Stimulated activated CD8-positive, alpha-beta memory T cell treated with anti-CD3 and anti-CD28 coated beads, Interleukin-2, amount 100 ng/mL, for 1 hour (primary cell): Measurements from ENCODE around the gene CYP2W1.
"Not testable (repeated sequence)": the region's sequence is repeated elsewhere in the genome, so short reads cannot be mapped to it uniquely, and the experiment has no call there.

Experiments
- DNase-seq, 2 donors: peaks; one replicate each; pipeline ENCODE4 v3.0.0-alpha.2; 2020; ENCODE audit warnings: low read depth in 2 of 2

The CYP2W1 gene

DNA sequence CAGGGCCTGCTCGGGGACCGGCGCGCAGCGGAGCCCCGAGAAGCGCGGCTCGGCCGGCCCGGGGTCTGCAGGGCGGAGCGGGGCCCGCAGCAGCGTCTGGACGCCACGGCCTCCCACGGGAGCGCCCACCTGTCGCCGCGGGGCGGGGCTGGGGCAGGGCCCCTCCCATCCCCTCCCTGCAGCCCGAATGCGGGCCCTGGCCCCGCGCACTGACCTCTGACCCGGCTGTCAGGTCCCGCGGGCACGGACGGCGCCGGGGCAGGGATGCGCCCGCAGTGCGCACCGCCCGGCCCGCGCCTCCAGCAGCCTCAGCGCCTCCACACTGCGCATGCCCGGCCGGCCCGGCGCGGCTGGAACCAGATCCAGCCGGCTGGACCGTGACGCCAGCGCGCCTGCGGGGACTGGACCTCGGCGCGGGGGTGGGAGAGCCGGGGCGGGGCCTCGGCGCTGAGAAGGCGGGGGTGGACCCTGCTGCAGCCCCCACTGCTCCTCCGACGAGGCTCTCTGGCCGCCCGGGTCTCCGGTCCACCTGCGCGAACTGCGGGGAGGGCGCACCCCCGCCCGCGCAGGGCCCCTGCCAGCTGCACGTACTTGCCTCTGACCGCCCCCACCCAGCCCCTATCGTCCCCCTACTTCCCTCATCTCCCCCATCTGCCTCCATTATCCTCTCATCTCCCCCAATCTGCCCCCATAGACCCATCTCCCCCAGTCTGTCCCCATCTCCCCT, 45.2 kb downstream of the CYP2W1 start:
- DNase-seq: peak; percentile 48 to 59

DNA sequence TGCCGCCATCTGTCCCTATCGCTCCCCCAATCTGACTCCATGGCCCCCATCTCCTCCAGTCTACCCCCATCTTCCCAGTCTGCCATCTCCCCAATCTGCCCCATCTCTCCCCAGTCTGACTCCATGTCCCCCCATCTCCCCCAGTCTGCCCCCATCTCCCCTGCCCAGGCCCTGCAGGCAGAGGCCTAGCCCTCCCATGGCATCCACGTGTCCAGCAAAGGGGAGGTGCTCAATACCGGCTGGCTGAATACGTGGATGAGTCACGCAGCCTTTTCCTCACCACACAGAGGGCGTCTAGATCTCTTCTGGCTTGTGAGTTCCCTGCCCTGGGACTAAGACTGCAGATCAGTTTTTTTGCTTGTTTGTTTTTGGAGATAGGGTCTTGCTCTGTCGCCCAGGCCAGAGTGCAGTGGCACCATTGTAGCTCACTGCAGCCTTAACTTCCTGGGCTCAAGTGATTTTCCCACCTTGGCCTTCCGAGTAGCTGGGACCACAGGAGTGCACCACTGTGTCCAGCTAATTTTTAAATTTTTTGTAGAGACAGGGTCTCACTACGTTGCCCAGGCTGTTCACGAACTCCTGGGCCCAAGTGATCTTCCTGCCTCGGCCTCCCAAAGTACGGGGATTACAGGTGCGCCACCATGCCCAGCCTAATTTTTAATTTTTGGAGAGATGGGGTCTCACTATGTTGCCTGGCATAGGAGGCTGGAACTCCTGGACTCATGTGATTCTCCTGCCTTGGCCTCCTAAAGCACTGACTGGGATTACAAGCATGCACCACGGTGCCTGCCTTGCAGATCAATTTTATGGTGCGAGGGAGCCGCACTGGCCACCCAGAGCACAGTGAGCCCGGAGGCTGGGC, 46.0 kb downstream of the CYP2W1 start:
- DNase-seq: peak; percentile 24 to 35

DNA sequence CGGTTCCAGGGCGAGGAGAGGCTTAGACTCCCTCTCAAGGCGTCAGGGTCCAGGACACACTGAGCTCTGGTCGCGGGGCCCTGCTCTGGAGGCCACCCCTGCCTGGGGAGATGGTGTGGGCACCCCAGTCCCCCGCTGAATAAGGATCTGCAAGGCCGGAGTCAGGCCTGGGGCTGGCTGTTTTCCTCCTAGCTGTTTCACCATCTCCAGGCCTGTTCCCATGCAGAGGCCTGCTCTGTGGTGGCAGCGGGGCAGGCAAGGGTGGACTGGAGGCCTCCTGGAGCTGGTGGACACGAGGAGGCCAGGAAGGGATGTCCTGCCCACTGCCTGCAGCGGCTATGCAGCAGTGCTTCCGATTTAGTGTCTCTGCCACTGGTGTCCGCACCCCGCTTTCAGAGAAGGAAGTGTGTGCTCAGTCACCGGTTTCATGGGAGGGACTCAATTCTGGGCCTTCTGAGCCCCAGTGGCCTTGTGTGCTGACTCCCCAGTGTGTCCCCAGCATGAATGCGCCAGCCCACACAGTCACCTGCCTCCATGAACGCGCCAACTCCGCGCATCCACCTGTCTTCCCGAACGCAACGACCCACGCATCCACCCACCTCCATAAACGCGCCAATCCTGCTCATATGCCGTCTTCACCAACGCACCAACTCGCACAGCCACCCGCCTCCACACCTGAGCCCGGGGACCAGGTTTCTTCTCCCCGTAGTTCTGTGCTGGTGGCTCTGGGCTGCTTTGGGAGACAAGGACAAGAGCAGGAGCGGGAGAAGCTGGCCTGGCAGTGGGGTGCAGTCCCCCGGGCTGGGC, 46.9 kb downstream of the CYP2W1 start:
- no peak for DNase-seq

DNA sequence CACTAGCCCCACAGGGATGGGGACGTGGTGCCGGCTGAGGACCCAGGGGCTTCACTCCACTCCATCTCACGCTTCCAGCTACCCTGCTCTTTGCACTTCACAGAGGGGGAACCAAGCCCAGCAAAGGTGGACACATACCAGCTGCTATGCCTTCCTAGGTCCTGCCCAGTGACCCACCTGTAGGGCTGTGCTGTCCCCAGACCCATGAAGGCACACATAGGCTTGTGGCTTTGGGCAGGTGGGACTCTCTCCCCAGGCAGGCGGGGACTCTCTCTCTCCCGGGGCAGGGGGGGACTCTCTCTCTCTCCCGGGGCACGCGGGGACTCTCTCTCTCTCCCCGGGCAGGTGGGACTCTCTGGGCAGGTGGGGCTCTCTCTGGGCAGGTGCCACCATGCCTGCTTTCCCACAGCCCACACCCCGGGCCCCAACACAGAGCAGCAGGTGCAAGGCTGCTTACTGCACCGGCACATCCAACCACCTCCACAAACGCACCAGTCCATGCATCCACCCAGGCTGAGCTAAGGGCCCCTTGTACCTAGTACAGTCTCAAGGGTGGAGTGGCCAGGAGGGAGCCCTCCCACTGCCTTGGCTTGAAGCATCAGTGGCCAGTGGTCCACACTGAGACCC, 47.6 kb downstream of the CYP2W1 start:
- no peak for DNase-seq

DNA sequence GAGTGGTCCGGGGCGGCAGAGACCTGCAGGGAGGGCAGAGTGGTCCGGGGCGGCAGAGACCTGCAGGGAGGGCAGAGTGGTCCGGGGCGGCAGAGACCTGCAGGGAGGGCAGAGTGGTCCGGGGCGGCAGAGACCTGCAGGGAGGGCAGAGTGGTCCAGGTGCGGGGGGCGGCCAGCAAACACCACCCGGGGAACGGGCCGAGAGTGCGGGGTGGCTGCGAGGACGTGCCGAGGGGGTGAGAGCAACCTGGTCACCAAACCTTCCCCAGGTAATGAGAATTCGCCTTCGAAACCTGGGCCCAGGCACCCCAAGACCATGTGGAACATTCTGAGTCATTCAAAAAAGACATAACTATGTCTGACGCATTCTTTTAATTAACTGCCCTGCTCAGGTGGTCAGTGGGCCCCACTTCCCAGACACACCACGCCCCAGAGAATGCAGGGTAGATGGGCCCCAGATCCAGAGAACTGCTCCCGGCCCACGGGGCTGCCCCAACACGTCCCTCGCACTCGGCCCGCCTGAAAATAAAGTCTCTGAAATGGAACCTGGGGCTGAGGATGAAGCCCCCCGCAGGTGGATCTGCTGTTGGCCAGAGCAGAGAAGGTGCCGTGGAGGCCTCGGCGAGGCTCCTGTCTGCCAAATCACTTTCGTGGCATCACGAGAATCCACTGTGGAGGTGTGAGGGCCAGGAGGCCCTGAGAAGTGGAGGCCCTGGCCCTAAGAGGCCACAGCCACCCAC, 48.9 kb downstream of the CYP2W1 start:
- no peak for DNase-seq

DNA sequence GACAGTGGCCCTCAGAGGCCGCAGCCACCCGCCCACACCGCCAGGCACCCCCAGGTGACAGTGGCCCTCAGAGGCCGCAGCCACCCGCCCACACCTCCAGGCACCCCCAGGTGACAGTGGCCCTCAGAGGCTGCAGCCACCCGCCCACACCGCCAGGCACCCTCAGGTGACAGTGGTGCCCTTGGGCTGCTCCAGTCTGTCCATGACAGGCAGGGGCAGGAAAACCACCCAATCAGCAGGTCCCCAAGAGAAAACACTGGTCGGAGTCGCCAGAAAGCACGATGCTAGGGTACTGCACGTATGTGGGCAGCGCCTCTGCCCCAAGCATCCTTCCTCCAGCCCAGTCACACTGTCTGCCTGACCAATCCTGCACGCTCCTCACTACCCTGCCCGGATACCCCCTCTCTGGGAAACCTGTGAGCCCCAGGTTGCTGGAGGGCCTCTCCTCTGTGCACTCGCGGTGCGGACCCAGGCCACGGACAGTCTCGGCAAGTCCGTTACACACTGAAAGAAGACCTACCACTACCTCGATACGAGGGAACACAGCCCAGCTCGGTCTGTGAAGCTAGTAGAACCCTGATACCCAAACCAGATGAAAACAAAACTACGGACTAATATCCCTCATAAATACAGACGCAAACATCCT, 49.7 kb downstream of the CYP2W1 start:
- no peak for DNase-seq

DNA sequence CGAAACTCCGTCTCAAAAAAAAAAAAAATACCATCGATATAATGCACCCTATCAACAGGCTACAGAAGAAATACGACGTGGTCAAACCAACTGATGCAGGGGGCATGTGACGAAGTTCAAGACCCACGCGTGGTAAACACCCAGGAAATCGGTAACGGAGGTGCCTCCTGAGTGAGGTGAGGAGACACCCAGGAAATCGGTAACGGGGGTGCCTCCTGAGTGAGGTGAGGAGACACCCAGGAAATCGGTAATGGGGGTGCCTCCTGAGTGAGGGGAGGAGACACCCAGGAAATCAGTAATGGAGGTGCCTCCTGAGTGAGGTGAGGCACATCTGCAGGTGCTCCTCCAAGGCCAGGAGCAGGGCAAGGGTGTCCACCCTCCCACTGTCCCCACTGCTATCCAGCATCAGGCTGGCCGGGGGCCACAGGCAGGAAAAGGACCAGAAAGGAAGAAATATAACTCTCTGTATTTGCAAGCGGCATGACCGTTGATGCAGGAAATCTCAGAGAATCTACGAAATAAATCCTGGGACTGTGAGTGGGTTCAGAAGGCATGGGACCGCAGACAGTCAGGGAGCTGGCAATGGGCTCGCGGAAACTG, 50.7 kb downstream of the CYP2W1 start:
- DNase-seq: no peak

DNA sequence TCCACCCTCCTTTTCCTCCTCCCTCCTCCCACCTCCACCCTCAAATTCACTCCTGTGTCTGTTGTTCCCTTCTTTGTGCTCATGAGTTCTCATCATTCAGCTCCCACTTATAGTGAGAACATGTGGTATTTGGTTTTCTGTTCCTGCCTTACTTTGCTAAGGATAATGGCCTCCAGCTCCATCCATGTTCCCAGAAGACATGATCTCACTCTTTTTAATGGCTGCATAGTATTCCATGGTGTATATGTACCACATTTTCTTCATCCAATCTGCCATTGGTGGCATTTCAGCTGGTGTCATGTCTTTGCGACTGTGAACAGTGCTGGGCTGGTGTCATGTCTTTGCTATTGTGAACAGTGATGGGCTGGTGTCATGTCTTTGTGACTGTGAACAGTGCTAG, 51.8 kb downstream of the CYP2W1 start:
- not testable (repeated sequence) for DNase-seq

DNA sequence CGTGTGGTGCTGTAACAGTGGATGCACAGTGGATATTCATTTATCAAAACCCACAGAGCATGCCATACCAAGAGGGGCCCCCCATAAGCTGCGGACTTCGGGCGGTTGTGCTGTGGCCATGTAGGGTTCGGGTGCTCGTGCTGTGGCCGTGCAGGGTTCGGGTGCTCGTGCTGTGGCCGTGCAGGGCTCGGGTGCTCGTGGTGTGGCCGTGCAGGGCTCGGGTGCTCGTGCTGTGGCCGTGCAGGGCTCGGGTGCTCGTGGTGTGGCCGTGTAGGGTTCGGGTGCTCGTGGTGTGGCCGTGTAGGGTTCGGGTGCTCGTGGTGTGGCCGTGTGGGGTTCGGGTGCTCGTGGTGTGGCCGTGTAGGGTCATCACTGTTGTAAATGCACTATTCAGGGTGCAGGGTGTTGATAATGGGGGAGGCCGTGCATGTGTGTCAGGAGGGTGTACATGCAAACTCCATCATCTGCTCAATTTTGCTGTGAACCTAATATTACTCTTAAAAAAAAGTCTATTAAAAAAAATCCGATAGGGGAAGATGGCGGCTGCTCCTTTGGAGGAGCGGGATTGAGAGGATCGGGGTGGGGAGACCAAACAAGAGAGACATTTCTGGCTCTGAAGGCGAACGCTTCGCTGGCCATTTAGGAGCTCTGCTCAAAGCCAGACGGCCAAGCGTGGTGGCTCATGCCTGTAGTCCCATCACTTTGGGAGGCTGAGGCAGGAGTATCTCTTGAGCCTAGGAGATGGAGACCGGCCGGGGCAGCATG, 53.4 kb downstream of the CYP2W1 start:
- DNase-seq: not testable (repeated sequence)
